Neural progenitor cell (in vitro differentiated cells): Measurements from ENCODE around the gene TGFBR2.

Experiments
- EZH2 ChIP-seq: fragments of 200-600 bp; sonication (generic); IDR thresholded peaks from 2 replicates; pipeline ENCODE4 v1.6.1; 2017; ENCODE audit warnings: antibody characterized with exemption, mild to moderate bottlenecking, moderate library complexity
- TF ChIP-seq, protein P1 (sequence below): fragments of 200-600 bp; sonication (generic); IDR thresholded peaks from 2 replicates; pipeline ENCODE4 v1.5.1; 2017; ENCODE audit warnings: antibody characterized with exemption, mild to moderate bottlenecking

DNA sequence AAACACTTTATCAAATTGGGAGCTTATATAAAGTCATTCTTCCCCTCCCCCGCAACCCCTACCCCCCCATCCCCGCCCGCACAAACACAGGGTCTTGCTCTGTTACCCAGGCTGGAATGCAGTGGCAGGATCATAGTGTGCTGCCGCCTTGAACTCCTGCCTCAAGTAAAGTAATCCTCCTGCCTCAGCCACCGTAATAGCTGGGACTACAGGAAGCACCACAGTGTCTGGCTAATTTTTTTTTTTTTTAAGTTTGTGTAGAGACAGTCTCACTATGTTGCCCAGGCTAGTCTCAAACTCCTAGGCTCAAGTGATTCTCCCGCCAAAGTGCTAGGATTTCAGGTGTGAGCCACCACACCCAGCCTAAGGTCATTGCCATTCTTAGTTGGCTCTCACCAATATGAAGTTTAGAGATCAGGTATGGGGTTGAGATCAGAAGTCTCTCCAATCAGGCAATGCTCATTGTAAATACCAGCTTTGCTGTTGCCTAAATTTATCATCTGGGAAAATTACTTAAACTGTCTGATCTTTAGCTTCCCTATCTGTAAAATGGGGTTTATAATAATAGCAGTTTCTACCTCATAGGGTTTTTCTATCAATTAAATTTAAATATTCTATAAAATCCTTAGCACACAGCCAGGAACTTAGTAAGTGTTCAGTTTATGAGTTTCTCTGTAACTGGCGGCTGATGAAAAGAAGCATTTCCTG is 60.3 kb downstream of the TGFBR2 start:
- no peak for TF ChIP-seq EZH2
- TF ChIP-seq, protein P1, sequence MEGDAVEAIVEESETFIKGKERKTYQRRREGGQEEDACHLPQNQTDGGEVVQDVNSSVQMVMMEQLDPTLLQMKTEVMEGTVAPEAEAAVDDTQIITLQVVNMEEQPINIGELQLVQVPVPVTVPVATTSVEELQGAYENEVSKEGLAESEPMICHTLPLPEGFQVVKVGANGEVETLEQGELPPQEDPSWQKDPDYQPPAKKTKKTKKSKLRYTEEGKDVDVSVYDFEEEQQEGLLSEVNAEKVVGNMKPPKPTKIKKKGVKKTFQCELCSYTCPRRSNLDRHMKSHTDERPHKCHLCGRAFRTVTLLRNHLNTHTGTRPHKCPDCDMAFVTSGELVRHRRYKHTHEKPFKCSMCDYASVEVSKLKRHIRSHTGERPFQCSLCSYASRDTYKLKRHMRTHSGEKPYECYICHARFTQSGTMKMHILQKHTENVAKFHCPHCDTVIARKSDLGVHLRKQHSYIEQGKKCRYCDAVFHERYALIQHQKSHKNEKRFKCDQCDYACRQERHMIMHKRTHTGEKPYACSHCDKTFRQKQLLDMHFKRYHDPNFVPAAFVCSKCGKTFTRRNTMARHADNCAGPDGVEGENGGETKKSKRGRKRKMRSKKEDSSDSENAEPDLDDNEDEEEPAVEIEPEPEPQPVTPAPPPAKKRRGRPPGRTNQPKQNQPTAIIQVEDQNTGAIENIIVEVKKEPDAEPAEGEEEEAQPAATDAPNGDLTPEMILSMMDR: no peak
